GM21717 (cell line): ENCODE data around the gene DCDC2C.

Experiments
- ATAC-seq: cut with Tn5 transposase; IDR thresholded peaks from one replicate; pipeline ENCODE4 v1.9.1; 2021; ENCODE audit warnings: mild to moderate bottlenecking, moderate library complexity; ENCODE audit not compliant: unreplicated experiment

The DCDC2C gene

GRCh38 chr2:3876221-3876620 is 172.8 kb downstream of the DCDC2C start:
- no peak for ATAC-seq

- no peak for ATAC-seq
Observed at GRCh38 chr2:3876685-3877084, 173.3 kb downstream of the DCDC2C start.

DNA sequence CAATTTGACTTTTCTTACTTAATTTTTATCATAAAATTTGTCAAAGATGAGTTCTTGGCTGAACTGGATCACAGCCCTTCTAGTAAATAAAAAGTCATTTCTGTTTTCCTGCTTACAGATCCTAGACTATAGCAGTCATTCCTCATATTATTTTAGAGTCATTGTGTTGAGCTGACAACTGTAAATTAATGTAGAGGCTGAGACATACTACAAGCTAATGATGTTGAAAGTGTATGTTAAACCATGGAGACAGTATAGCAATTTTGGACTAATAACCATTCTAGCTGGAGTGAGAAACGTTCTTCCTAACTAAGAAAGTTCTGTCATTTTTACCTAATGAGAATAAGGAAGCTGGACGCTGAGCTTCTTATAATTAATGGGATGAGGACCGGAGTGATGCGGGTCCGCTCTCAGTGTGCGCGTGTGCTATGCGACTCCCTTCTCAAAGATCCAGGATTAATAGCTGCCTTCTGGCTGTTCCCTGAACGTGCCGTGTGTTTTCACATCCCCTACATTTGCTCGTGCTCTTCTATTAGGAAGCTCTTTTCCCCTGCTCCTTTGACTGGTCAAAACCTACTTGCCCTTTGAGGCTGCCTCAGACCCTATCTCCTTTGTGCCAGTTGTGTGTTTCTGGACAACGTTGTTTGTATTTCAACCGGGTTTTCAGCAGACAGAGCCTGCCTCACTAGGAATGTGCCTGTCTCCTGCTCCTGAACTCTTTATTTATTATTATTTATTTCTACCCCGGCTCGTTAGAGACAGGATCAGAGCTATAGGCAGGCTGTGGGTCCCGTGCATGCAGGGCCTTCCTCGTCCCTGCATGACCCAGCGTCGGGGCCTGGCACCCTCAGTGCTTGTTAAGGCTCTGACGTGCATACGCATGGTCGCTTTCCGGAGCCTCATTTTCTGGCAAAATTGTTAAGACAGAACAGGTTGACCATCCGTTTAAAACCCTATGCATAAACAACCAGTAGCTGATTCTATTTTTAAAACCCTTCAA is 182.6 kb downstream of the DCDC2C start:
- ATAC-seq: no peak

DNA sequence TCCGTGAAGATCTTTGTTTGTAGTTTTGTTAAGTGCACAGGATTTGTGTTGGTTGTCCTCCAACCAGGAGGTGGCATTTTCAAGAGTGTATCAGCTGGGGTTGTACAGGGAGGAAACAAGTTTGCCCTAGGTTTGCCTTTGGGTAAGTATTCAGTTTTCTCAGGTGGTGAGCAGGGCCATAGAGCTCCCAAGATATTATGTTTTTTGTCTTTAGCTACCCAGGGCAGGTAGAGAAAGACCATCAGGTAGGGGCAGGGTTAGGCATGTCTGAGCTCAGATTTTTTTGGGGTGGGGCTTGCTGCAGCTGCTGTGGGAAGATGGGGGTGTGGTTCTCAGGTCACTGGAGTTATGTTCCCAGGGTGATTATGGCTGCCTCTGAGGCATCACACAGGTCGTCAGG is 191.6 kb downstream of the DCDC2C start:
- no peak for ATAC-seq
